Naive thymus-derived CD4-positive, alpha-beta T cell (primary cell): ENCODE data around the gene TTC34. TPM values are rescaled to one million over a fixed set of nuclear protein-coding genes. Genes with fewer than 3 reads are reported as not detected.
"Not testable (repeated sequence)": the region's sequence is repeated elsewhere in the genome, so short reads cannot be mapped to it uniquely, and the experiment has no call there.

Source experiments
- ATAC-seq: fragments of 150-1000 bp; cut with Tn5 transposase; 2 replicates; pipeline ENCODE4 v1.10.0; 2021; ENCODE audit warnings: mild to moderate bottlenecking, moderate library complexity
- CTCF ChIA-PET: fragments of 350-600 bp; sonication (Branson Sonifier 250); formaldehyde crosslinking; loops from one replicate; lab custom pipeline; 2021; ENCODE audit warnings: antibody characterized with exemption; lab: Charles Lee
- POLR2A ChIA-PET: fragments of 350-600 bp; sonication (Branson Sonifier 250); formaldehyde crosslinking; loops from one replicate; lab custom pipeline; 2021; ENCODE audit warnings: antibody characterized with exemption, inconsistent platforms; lab: Charles Lee
- DNase-seq, 9 donors: peaks; one replicate each; pipeline versions ENCODE4 v3.0.0 to v3.0.0-alpha.2; 2020 to 2022; ENCODE audit warnings: mixed read lengths in 1 of 9
- H3K27ac ChIP-seq: one replicate; pipeline ENCODE4 v1.7.0; 2013; ENCODE audit warnings: mild to moderate bottlenecking, low read depth, low read length, moderate library complexity
- H3K27me3 ChIP-seq, 2 donors: one replicate each; pipeline ENCODE4 v1.7.0; 2013; ENCODE audit warnings: low read length in 2 of 2, mild to moderate bottlenecking in 2 of 2, moderate library complexity in 2 of 2; ENCODE audit not compliant: control insufficient read depth in 2 of 2, insufficient read depth in 2 of 2
- H3K36me3 ChIP-seq, 3 experiments: 1 replicate in 2 of 3; 2 replicates in 1 of 3; pipeline ENCODE4 v1.7.0; 2013; ENCODE audit warnings: low read length in 3 of 3, mild to moderate bottlenecking in 3 of 3, moderate library complexity in 1 of 3; ENCODE audit not compliant: insufficient read depth in 3 of 3, control insufficient read depth in 2 of 3
- H3K4me1 ChIP-seq, 2 donors: one replicate each; pipeline ENCODE4 v1.7.0; 2013; ENCODE audit warnings: low read length in 2 of 2, mild to moderate bottlenecking in 2 of 2, moderate library complexity in 1 of 2; ENCODE audit not compliant: control insufficient read depth in 2 of 2, insufficient read depth in 2 of 2
- H3K4me3 ChIP-seq: 2 replicates; pipeline ENCODE4 v1.7.0; 2013; ENCODE audit warnings: mild to moderate bottlenecking, low read length
- H3K9me3 ChIP-seq, 3 experiments: 1 replicate in 2 of 3; 2 replicates in 1 of 3; pipeline ENCODE4 v1.7.0; 2013; ENCODE audit warnings: low read length in 3 of 3; ENCODE audit not compliant: control insufficient read depth in 2 of 3
- H3K27ac Mint-ChIP-seq, 9 donors: one replicate each; pipeline ENCODE4 v1.8.0; 2020 to 2022; ENCODE audit warnings: mixed read lengths in 9 of 9, mild to moderate bottlenecking in 8 of 9, moderate library complexity in 5 of 9, inconsistent platforms in 2 of 9
- H3K27me3 Mint-ChIP-seq, 5 donors: one replicate each; pipeline ENCODE4 v1.8.0; 2021 to 2022; ENCODE audit warnings: mixed read lengths in 5 of 5, mild to moderate bottlenecking in 1 of 5
- H3K36me3 Mint-ChIP-seq, 5 donors: one replicate each; pipeline ENCODE4 v1.8.0; 2020 to 2022; ENCODE audit warnings: mixed read lengths in 5 of 5, mild to moderate bottlenecking in 3 of 5, inconsistent platforms in 1 of 5
- H3K4me1 Mint-ChIP-seq, 7 donors: one replicate each; pipeline ENCODE4 v1.8.0; 2020 to 2022; ENCODE audit warnings: mixed read lengths in 7 of 7, mild to moderate bottlenecking in 3 of 7, inconsistent platforms in 1 of 7
- H3K4me3 Mint-ChIP-seq, 10 donors: one replicate each; pipeline ENCODE4 v1.8.0; 2020 to 2022; ENCODE audit warnings: mild to moderate bottlenecking in 10 of 10, mixed read lengths in 10 of 10, moderate library complexity in 6 of 10, inconsistent platforms in 2 of 10
- H3K9me3 Mint-ChIP-seq, 11 donors: one replicate each; pipeline ENCODE4 v1.8.0; 2020 to 2022; ENCODE audit warnings: mixed read lengths in 11 of 11, mild to moderate bottlenecking in 4 of 11, inconsistent platforms in 1 of 11, moderate library complexity in 1 of 11
- intact Hi-C, 2 donors: fragments of 100-400 bp; cut with micrococcal nuclease; formaldehyde crosslinking; loops; one replicate each; pipeline ENCODE4 v1.15.1; 2023
- polyA plus RNA-seq, 2 donors: library from polyadenylated mRNA; unstranded; fragments of 300-500 nt; fragmentation: Illumina TruSeq; gene quantifications; one replicate each; pipeline ENCODE4 v1.2.3, GENCODE V29; 2021
- total RNA-seq, 6 experiments: library from RNA in 5 of 6; stranded (reverse) in 5 of 6; gene quantifications; 1 replicate in 5 of 6; 2 replicates in 1 of 6; pipeline ENCODE4 v1.2.3 and lab custom pipeline; 2021 to 2026

The TTC34 gene
- total and polyA plus RNA-seq, 7 experiments from 2014 or later: 0.28 to 8.0 (median 2.1) TPM

DNA sequence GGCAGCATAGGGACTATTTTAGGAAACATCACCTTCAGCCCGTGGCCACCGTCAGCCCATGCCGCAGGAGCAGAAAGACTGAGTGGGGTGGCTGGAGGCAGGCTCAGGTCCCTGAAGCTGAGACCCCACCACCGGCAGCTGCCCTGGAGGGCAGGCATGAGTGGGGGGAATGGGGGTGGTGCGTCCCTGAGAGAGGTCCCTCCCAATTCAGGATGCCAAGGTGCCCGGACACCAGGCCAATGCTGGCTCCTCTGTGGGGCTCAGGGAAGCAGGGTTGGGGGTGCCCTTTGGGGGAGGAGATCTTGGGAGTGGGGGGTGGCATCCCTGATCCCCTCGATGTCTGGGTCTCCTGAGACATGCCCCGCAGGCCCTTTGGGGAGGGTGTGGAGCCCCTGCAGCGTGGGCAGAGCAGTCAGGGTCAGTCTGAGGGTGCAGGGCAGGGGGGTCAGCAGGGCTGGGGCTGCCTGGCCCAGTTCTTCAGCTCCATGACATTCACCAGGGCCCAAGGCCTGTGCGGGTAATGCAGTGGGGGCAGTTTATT is 998 bp upstream of the TTC34 start:
- intact Hi-C loops: no loop called here

DNA sequence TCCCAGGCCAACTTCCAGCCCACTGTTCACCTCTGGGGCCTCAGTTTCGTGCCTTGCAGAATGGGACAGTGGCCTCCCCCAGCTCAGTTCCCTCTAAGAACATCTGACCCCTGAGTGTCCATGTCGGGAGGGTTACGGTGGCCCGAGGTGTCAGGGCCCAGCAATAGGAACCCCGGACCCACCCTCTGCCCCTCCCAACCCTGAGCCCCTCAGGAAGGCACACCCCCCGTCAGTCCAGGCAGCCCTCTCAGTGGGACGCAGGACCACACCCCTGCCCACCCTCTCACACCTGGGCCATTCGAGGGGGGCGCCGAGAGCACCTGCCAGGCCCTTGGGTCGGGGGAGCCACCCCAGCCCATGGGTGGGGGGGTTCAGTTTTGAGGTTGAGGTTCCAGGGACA is 447 bp downstream of the TTC34 start:
- H3K27me3 ChIP-seq: no peaks in the 10 kb centered on the region
- no peaks in the 10 kb centered on the region for H3K36me3 Mint-ChIP-seq
- no peaks in the 10 kb centered on the region for H3K36me3 ChIP-seq
- intact Hi-C loops: loop anchor here in 1 of 2 donors (1.0 kb wide), 1 partner anchor 39 kb away; no protein-coding TSS in a partner anchor
- no peak overlapping the region for H3K27ac ChIP-seq
- peaks cover 0 to 5% (median 0%) of the 10 kb centered on the region in 11 donors for H3K9me3 Mint-ChIP-seq
- H3K27ac Mint-ChIP-seq: no peak overlapping the region
- ChIA-PET CTCF (no interaction called here), POLR2A (no interaction called here)
- DNase-seq (no peak), ATAC-seq (no peak)
- H3K9me3 ChIP-seq: no peaks in the 10 kb centered on the region
- no peaks in the 10 kb centered on the region for H3K4me1 ChIP-seq
- H3K4me3 ChIP-seq: no peak overlapping the region
- H3K4me1 Mint-ChIP-seq: peaks cover 0 to 3% (median 0%) of the 10 kb centered on the region in 7 donors
- no peak overlapping the region for H3K4me3 Mint-ChIP-seq
- peaks cover 2 to 14% (median 10%) of the 10 kb centered on the region in 5 donors for H3K27me3 Mint-ChIP-seq

More for the DNA sequence above, 998 bp upstream of the TTC34 start:
- Mint-ChIP-seq H3K4me1 (peaks cover 0 to 3% (median 0%) of the 10 kb centered on the region in 7 donors), H3K9me3 (peaks cover 0 to 1% (median 0%) of the 10 kb centered on the region in 11 donors), H3K27ac (no peak overlapping the region), H3K4me3 (no peak overlapping the region), H3K36me3 (no peaks in the 10 kb centered on the region), H3K27me3 (peaks cover 0 to 13% (median 4%) of the 10 kb centered on the region in 5 donors)
- Histone ChIP-seq H3K9me3 (no peaks in the 10 kb centered on the region), H3K4me1 (no peaks in the 10 kb centered on the region), H3K4me3 (no peak overlapping the region), H3K27me3 (no peaks in the 10 kb centered on the region), H3K36me3 (no peaks in the 10 kb centered on the region), H3K27ac (no peak overlapping the region)
- POLR2A ChIA-PET: no interaction called here
- DNase-seq: no peak
- no peak for ATAC-seq
- CTCF ChIA-PET: interaction anchor here (0.6 kb wide), 1 partner anchor 715 kb away, joined by 7 read pairs; no protein-coding TSS in a partner anchor

DNA sequence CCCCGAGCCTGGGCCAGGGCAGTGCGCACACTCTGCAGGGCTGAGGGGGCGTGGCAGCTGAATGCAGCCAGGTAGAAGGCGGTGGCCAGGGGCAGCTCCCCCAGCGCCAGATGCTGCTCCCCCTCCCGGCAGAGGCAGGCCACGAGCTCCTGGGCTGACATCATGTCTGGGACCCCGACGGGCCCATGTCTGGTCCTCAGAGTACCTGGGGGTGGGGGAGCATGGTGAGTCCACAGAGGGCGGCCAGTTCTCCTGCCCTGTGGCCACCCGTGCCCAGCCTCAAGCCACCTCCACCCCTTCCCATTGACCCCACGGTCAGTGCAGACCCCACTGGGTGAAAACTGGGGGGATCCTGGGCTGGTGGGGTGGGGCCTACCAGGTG is 838 bp downstream of the TTC34 start:
- intact Hi-C loops: loop anchor here in 1 of 2 donors (1.0 kb wide), 1 partner anchor 40 kb away; no protein-coding TSS in a partner anchor
- H3K27ac ChIP-seq: no peak overlapping the region
- H3K27me3 ChIP-seq: no peaks in the 10 kb centered on the region
- DNase-seq (no peak), ATAC-seq (no peak)
- Mint-ChIP-seq H3K36me3 (no peaks in the 10 kb centered on the region), H3K9me3 (peaks cover 0 to 8% (median 1%) of the 10 kb centered on the region in 11 donors), H3K27me3 (peaks cover 2 to 17% (median 10%) of the 10 kb centered on the region in 5 donors), H3K4me1 (peaks cover 0 to 3% (median 0%) of the 10 kb centered on the region in 7 donors), H3K4me3 (no peak overlapping the region), H3K27ac (no peak overlapping the region)
- no peak overlapping the region for H3K4me3 ChIP-seq
- no peaks in the 10 kb centered on the region for H3K4me1 ChIP-seq
- ChIA-PET POLR2A (no interaction called here), CTCF (no interaction called here)
- H3K9me3 ChIP-seq: no peaks in the 10 kb centered on the region
- H3K36me3 ChIP-seq: no peaks in the 10 kb centered on the region

DNA sequence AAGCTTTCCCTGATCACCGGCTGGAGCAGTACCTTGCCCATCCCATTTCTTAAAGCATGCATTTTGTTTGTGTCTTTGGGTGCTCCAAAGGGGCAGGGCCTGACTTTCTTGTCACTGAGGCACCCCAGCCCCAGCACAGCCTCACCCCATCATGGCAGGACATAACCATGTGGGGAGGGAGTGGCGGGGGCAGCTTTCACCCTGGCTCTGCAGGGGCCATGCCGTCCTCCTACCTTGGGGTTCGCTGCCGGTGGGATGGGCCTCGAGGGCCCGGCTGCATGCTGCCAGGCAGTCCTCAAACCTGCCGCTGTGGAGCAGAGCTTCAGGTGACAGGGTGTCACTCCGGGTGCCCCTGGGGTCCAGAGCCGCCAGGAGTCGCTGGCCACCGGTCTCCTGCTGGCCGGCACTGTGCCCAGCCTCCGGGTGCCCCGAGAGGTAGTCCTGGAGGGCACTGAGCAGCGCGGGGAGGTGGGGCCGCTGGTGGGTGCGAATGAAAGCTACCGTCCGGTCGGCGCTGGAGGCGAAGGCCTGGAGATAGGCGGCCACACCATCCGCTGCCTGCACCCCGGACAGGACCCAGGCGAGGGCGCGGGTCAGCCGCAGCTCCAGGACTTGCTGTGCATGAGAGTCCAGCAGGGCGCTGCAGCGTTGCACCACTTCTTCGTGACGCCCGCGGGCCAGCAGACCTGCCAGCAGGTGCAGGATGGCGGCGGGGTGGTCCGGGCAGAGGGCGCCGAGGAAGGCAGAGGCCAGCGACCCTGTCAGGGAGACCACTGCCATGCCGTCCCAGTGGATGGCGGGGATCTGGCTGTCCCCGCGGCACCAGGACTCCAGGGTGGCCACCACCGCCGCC is 1.5 kb downstream of the TTC34 start:
- H3K4me3 Mint-ChIP-seq: no peak overlapping the region
- ChIA-PET POLR2A (interaction anchor here (0.6 kb wide), 1 partner anchor 164 kb away, joined by 4 read pairs; no protein-coding TSS in a partner anchor), CTCF (no interaction called here)
- ATAC-seq: no peak
- peaks cover 2 to 20% (median 15%) of the 10 kb centered on the region in 5 donors for H3K27me3 Mint-ChIP-seq
- no peak for DNase-seq
- peaks cover 0 to 3% (median 0%) of the 10 kb centered on the region in 7 donors for H3K4me1 Mint-ChIP-seq
- H3K9me3 ChIP-seq: peaks cover 0 to under 1% (median 0%) of the 10 kb centered on the region in 3 experiments
- peaks cover 0 to 12% (median 5%) of the 10 kb centered on the region in 11 donors for H3K9me3 Mint-ChIP-seq
- no peak overlapping the region for H3K27ac ChIP-seq
- H3K36me3 Mint-ChIP-seq: no peaks in the 10 kb centered on the region
- no peaks in the 10 kb centered on the region for H3K27me3 ChIP-seq
- H3K4me3 ChIP-seq: no peak overlapping the region
- intact Hi-C loops: no loop called here
- no peak overlapping the region for H3K27ac Mint-ChIP-seq
- no peaks in the 10 kb centered on the region for H3K36me3 ChIP-seq
- no peaks in the 10 kb centered on the region for H3K4me1 ChIP-seq

DNA sequence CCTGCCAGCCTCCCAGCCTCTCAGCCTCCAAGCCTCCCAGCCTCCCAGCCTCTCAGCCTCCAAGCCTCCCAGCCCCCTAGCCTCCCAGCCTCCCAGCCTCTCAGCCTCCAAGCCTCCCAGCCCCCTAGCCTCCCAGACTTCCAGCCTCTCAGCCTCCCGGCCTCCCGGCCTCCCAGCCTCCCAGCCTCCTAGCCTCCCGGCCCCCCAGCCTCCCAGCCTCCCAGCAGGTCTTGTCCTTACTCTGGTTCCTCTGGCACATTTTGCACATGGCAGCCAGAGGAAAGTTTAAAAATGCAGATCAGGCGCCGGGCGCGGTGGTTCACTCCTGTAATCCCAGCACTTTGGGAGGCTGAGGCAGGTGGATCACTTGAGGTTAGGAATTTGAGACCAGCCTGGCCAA is 2.5 kb downstream of the TTC34 start:
- DNase-seq, ATAC-seq, intact Hi-C loops, H3K27ac ChIP-seq, H3K4me3 ChIP-seq, H3K27ac Mint-ChIP-seq, H3K36me3 ChIP-seq, H3K9me3 ChIP-seq, H3K4me1 ChIP-seq, H3K4me3 Mint-ChIP-seq, CTCF ChIA-PET, H3K27me3 ChIP-seq, H3K36me3 Mint-ChIP-seq, POLR2A ChIA-PET, H3K4me1 Mint-ChIP-seq: not testable (repeated sequence)
- Mint-ChIP-seq H3K9me3 (peaks cover 0 to 21% (median 10%) of the 10 kb centered on the region in 11 donors), H3K27me3 (peaks cover 2 to 24% (median 16%) of the 10 kb centered on the region in 5 donors)

DNA sequence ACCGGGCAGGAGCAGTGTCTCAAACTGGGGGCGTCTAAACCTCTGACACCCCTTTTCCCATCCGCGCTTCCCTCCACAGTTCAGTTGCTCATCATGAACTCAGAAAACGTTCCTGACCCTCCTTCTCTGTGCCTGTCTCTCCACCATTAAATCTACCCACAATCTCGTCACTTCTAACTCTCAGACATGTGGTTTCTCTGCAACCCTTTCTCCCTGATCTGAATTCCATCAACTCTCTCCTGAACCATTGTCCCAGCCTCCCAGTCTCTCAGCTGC is 3.8 kb downstream of the TTC34 start:
- Mint-ChIP-seq H3K4me3 (no peak overlapping the region), H3K27me3 (peaks cover 3 to 36% (median 27%) of the 10 kb centered on the region in 5 donors), H3K4me1 (peaks cover 0 to 3% (median 0%) of the 10 kb centered on the region in 7 donors), H3K9me3 (peaks cover 0 to 33% (median 20%) of the 10 kb centered on the region in 11 donors), H3K36me3 (peaks cover 0 to 11% (median 1%) of the 10 kb centered on the region in 5 donors), H3K27ac (no peak overlapping the region)
- Histone ChIP-seq H3K27me3 (no peaks in the 10 kb centered on the region), H3K27ac (no peak overlapping the region), H3K36me3 (no peaks in the 10 kb centered on the region), H3K4me1 (no peaks in the 10 kb centered on the region), H3K4me3 (no peak overlapping the region), H3K9me3 (peaks cover 0 to 19% (median 0%) of the 10 kb centered on the region in 3 experiments)
- no peak for DNase-seq
- ChIA-PET POLR2A (no interaction called here), CTCF (interaction anchor here (1.2 kb wide), 1 partner anchor 9 kb away, joined by 3 read pairs; no protein-coding TSS in a partner anchor)
- intact Hi-C loops: no loop called here
- no peak for ATAC-seq
